ENCODE data around the gene FZR1.
"Not testable (repeated sequence)": the region's sequence is repeated elsewhere in the genome, so short reads cannot be mapped to it uniquely, and the experiment has no call there.

The FZR1 gene

DNA sequence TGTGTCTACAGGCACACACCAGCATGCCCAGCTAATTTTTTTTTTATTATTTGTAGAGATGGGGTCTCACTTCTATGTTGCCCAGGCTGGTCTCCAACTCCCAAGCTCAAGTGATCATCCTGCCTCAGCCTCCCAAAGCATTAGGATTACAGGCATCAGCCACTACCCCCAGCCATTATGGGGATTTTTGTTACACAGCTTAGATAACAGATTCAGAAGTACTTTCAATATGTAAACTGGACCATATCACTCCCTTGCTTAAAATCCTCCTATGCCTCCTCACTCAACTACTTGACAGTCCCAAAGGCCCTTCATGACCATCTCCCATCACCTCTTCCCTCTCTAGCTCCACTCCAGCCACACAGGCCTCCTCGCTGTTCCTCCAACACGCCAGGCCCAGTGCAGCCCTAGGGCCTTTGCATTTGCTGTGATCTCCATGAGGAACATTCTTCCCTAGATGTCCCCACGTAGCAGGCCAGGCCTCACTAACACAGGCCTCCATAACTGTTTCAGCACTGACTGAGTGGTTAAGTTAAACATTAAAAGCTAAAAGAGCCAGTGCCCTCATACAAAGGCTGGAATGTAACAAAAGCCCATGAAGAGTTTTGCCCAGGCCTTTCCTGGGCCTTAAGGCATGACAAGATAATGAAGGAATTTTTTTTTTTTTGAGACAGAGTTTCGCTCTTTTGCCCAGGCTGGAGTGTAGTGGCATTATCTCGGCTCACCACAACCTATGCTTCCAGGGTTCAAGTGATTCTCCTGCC is 8.2 kb upstream of the FZR1 start:
- no peak for DNase-seq

DNA sequence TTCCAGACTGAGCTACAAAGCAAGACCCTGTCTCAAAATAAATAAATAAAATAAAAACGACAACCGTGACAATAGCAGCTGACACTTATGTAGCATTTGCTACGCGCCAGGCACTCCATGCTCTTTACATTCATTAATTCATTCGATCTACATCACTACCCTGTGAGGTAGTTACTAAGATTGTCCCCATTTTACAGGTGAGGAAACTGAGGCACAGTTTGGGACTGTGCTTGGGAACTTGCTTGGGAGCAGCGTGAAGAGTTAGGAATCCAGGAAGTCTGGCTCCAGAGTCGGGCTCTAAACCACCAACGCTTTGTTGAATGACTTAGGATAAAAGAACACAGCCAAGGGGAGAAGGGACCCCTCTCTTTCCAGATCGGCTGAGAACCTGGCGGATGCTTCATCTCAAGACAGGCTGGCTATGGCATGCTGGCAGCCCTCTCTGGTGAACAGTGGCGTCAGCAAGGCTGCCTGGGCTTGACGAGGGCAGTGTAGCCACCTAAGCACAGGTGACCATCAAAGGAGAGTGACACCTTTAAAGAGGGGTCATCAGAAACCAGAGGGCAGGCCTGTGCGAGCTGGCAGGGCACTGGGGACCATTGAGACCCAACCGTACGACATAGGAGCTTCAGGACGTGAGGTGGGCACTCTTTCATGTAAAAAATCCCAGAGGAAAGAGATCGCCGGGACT is 6.2 kb upstream of the FZR1 start:
- DNase-seq, result no peak

DNA sequence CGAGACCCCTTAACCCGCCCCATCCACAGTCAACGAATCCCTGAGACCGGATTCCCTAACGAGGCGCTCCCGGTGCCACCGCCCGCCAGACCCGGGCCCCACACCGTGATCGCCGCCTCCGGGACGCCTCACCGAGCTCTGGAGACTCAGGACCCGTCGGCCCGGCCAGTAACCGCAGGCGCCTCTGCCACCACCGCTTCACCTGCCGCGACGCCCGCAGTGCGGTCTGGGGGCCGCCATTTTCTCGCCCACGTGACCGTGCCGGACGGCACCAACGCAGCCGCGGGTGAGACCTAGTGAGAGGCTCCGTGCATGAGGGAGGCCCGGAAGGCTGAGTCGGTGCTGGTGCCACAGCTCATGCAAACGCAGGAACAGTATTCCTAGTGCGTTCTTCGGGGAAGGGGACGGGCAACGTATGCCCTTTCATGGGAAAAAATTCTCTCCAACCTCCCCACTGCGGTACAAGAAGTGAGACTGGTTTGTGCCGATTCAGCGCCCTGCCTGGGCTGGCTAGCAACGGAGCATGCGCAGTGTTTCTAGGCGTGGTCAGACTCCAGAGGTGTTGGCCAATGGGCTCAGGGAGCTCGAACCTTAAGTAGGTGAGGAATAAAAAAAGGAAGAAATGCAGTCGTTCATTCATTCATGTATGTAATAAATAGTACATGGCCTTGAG is 5.5 kb upstream of the FZR1 start, which contains the start of gene DOHH:
Gene DOHH, minus strand, starts transcription at position 246 of the 673 bp plus-strand sequence. CDS start 3,860 bp downstream, outside the sequence.
- no peak for DNase-seq

DNA sequence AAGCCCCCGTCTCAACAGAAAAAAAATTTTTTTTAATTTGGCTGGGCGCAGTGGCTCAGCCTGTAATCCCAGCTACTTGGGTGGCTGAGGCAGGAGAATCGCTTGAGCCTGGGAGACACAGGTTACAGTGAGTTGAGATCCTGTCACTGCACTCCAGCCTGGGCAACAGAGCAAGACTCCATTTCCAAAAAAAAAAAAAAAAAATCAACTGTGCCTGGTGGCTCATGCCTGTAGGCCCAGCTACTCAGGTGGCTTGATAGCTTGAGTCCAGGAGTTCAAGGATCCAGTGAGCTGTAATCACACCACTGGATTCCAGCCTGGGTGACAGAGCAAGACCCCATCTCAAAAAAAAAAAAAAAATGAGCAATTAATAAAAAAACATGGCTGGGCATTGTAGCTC is 4.3 kb upstream of the FZR1 start:
- no peak for DNase-seq

DNA sequence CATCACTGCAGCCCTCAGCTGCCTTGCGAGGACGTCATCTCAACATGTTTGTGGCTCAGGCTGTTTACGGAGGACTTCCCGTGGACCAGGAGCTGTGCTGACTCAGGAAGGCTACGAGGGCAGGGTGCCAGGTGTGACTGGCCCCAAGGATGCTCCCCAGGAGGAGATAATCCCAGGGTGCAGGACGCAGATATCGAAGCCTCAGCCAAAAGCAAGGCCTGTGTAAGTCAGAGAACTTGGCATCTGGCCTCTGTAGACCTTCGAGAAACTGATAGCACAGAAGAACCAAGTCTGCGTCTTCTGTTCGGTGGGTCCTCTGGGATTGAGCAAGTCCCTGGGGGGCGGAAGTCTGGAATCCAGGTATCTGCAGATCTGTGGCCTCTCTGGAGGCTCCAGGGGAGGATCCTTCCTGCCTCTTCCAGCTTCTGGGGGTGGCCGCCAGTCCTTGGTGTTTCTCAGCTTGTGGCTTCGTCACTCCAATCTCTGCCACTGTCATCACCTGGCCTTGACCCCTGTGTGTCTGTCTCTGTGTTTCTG is 3.0 kb upstream of the FZR1 start:
- DNase-seq, result no peak

DNA sequence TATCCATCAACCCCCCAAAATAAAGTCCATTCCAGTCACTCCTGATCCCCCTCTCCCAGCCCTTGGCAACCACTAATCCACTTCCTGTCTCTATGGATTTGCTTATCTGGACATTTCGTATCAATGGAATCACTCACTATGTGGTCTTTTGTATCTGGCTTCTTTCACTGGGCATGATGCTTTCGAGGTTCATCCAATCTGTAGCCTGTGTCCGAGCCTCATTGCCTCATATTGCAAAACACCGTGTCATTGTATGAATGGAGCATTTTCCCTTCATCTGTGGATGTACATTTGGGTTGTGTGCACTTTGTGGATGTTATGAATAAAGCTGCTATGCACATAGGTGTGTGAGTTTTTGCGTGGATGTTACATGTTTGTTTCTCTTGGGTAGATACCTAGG is 1.4 kb upstream of the FZR1 start:
- no peak for DNase-seq

DNA sequence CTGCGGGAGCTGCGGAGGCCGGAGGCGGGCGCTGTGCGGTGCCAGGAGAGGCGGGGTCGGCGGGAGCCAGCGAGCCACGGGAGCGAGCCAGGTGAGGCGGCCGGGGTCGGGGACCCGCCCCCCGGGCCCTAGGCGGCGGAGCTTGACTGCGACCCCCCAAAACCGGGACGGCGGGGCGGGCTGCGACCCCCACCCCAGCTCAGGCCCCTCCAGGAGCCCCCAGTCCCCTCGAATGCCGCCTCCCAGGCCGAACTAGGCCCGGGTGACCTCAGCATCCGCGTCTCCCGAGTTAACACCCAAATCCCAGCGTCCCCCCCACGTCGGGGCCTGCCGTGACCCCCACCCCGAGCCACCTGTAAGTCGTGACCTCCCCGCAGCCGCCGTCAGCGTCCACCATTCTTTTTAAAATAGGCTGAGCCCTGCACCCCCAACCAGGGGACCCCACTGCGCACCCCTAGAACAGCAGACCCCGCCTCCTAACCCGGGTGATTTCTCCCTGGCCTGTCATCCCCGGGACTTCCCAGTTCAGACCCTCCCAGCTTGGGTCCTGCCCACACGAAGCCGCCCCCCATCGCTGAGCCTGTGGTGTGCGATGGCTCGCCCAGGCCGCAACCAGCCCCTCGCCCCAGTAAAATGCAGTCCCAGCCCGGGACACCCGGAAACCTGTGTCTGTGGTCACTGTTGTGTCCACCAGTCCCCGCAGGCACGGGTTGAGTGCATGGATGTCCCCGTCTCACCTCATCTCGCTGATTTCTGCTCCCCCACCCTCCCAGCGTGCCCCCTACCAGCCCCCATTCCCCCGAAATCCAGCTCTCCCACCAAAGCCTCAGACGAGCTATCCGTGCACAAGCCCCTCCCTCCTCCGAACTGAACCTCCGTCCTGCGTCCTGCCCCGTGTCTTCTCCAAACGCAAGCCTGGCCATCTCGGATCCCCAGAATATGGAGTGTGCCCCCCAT is 551 bp downstream of the FZR1 start:
- DNase-seq, result no peak

DNA sequence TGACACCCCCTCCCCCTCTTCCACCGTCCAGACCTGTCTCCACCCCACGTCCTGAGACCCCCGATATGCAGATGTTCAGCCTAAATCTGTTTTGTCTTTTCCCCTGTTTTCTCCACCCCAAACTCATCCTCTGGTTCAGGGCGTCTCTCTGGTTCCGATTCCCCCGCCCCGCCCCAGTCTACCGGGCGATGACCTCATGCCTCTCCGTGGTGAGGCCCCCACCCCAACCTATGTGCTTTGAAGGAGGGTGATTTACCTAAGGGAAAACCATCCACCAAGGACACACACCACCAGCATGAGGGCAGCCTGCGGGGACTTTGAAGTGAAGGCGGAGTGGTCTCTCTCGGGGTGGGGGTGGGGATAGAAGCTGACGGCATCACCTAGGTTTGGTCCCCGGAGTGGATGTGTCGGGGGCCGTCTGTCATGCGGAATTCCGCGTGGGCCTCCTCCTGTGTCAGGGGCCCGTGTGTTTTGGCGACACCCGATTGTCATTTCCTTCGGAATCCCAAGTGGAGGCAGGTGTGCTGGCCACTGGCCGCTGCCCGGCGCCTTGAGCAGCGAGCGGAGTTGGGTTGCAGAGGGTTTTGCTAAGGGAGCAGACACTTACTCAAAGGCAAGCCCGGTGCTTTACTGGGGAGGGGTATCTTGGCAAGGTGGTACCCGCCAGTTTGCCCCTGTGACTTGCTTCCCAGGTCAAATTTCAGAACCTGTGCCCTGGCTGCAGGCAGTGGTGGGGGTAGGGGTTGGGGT is 1.4 kb downstream of the FZR1 start:
- DNase-seq, result no peak

DNA sequence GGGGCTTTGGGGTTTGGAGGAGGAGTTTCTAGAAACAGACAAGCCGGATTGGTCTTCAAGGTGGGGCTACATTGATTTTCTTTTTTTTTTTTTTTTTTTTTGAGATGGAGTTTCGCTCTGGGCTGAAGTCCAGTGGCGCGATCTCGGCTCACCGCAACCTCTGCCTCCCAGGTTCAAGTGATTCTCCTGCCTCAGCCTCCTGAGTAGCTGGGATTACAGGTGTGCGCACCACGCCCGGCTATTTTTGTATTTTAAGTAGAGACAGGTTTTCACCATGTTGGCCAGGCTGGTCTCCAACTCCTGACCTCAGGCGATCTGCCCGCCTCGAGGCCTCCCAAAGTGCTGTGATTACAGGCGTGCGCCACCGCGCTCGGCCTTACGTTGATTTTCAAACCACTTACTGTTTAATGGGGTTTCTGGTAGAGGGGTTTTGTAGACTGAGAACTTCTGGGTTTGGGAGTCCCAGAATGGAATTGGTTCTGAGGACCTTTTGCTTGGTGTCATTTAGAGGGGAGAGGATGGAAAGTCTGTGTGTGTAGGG is 2.1 kb downstream of the FZR1 start:
- DNase-seq, result not testable (repeated sequence)

DNA sequence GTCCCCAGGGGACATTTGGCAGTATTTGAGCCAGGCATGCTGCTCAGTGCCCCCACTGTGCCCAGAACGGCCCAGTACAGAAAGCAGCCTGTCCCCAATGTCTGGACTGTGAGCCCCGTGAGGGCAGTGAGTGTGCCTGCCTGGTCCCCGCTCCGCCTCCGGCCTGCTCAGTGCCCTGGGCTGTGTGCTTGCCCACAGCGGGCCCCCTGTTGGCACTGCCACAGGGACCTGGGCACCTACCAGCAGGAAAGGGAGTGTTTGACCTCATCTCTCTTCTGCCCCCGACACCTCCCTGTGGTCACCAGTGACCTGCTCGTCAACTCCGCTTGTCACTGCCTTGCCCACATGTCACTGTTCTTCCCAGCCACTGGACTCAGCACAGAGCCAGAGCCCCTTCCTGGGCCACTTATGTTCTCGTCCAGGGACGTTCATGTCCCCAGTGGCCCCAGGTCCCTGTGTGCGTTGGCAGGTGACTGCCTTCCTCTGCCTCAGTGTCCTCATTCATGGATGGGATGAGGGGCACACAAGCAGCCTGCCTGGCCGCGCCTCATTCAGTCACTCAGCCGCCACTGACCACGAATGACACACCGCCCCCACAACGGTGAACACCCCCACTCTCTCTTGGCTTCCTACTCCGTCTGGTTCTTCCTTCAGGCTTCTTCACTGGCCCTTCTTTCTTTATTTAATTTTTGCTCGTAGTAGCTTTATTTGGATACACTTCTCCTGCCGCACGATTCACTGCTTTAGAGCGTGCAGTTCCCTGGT is 2.8 kb downstream of the FZR1 start:
- no peak for DNase-seq

DNA sequence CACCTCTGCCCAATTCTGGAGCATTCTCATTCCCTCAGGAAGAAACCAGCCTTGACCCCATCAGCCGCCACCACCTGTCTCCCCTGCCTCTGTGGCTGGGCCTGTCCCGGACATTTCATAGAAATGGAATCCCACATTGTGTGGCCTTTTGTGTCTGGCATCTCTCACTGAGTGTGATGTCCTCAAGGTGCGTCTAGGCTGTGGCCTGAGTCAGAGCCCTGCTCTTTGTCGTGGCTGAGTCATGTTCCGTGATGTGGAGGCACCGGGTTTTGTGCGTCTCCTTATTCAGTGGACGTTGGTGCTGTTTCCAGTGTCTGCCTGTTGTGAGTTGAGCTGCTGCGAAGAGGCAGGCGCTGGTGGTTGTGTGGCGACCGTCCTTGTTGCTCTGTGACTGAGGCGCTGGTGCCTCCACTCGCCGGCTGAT is 3.5 kb downstream of the FZR1 start:
- no peak for DNase-seq

DNA sequence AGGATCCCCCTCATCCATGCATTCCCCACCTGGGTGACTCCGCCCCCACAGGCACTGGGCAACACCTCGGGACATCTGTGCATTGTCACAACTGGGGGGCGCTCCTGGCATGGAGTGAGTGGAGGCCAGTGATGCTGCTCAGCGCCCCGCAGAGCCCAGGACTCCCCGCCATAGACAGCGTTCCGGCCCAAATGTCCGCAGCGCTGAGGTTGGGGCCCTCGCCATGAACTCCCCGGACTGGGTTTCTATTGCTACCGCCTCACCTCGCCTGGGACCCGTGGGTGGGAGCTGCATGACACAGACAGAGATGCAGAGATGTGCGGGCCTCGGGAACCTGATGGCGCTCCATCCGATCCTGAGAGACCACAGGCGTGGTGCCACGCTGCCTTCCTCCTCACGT is 4.6 kb downstream of the FZR1 start:
- no peak for DNase-seq

DNA sequence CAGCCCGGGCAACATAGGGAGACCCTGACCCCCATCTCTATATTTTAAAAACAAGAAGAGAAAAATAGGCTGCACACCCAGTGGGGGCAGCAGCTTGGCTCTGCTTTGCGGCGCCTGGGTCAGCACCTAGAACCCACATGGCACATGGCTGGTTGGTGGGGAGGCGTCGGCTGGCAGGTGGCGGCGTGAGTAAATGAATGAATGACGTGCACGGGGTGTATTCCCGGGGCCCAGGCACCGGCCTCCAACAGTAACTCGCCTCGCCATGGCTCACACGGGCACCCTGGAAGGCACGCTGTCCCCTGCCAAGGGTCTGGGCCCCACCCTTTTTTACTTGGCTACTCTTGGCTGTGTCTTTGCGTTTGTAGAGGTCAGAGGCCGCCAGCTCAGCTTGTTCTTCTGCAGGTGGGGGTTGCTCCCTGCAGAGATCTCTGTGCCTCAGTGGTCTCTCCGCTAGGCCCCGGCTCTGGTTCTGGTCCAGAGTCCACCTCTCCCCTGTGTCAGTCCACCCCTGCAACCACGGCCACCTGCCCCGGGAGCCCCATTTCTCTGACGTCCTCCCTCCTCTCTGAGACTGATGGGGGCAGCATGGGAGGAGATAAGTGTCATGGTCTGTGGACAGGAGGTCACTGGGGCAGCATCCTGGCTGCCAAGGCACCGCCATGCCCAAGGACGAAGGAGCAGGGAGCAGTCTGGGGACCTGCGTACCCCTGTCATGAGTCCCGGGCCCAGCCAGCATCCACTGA is 5.6 kb downstream of the FZR1 start:
- DNase-seq, result no peak

DNA sequence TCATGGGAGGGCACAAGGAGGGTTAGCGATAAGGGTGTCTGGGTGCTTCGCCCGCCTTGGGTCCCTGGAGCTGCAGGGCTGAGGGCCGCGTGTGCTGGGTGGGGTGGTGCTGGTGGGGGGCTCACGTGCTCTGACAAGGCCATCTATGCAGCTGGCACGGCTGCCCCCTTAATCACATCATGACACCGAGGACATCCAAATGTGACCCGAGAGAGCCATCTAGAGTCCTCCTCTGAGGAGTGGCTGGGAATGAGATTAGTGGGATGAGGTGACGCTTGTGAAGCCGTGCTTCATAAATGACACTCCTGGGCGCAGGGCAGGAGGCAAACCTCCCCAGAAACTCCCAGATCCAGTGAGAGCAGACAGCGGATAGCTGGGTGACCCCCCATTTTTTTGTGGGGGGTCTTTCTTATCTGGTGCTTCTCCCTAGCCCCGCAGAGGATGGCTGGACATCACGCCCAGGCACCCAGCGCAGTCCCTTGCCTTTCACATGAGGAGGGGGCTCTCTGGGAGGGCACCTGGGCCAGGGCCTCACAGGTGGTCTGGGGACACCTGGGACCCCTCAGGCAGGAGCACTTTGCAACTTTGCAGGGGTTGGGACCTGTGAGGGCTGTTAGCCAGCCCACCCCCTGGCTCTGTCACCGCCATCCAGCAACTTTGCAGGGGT is 6.6 kb downstream of the FZR1 start:
- no peak for DNase-seq

DNA sequence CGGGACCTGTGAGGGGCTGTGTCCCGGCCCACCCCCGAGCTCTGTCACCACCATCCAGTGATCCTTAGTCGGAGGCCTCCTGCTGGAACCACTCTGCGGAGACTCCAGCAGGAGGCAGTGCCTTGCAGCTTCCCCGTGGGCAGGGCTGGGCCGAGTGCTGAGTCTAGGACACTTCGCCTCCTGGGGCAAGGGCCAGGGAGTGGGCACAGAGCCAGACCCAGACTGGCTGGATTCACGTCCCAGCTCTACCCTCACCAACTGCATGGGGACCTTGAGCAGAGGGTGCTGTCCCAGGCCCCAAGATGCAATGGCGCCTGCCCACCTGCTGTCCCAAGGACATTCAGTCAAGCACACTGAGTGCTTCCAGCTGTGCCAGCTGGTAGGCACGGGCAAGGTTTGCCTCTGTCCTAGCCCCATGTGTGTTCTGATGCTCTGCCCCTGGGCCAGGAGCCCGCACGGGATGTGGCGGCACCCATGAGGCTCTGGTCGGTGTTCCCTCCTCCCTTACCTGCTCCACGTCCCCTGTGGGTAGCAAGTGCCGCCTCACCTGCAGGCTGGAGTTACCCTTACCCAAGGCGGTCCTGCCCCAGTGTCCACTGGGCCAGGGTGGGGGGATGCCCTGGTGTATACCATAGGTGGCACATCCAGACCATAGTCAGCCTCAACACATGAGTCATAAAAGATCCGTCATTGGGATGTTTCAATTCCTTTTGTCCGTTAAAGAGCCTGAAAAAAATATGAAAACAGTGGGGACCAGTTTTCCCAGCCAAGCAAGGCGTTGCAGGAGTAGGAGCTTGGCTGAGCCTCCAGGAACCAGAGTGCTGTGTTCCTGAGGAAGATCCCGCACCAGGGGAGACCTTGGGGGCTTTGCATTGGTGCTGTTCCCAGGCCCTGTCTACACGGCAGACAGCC is 7.4 kb downstream of the FZR1 start:
- no peak for DNase-seq

DNA sequence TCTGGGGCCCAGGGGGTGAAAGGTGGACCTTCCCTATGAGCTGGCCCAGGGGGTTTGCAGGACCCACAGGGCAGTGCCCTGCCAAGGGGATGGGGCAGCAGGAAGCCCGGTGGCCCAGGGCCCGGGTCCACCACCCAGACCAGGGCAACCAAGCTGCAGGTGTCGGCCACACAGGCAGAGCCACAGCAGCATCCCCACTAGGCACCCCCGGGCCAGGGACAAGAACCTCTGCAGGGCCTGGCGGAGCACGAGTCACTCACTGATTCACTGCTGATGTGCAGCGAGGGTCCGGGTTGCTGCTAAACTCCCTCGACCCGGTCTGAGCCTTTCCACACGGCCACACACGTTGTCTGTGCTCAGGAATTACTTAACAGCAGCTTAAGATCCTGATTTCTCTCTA is 8.8 kb downstream of the FZR1 start:
- no peak for DNase-seq

DNA sequence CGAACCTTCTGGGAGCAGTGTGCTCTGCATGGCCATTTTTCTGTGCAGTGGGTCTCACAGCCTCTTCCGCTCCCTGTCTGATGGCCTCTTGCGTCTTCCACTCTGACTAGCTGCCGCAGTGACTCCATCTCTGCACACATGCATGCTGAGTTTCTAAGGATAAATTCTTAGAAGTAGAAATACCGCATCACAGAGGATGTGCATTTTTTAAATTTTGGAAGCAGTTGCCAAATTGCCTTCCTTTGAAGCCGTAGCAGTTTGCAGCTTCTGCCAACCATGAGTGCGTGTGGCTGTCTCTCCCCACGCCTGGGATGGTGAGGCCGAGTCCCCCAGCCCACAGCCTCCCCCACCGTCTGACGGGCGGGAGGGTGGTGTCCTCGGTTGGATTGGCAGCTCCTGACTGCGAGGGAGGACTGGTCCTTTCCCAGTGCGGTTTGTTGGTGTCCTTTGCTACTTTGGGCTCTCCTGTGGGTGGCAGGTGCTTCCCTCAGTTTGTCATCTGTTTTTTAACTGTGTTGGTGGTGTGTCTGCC is 9.8 kb downstream of the FZR1 start:
- no peak for DNase-seq

DNA sequence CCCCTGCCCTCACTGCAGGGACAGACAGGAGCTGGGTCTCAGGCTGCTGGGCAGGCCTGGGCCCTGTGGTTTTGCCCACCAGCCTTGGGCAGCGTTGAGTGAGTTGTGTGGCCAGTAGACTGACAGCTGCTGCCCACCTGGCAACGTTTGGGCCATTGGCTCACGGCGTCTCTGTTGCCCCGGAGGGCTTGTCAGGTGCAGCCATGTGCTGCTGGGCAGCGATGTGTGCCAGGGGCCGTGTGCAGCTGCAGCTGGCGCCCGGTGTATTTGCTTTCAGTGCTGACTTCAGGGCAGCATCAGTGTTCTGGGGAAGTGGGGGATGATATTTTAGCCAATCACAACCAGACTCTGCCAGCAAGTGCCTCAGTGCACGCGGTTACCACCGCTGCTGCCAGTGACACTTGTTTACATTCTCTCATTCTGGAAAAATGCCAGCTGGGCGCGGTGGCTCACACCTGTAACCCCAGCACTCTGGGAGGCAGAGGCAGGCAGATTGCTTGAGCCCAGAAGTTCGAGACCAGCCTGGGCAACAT is 10.6 kb downstream of the FZR1 start:
- DNase-seq, result no peak

All from cortex of kidney (tissue), 1 donor.